Naive thymus-derived CD4-positive, alpha-beta T cell (primary cell): ENCODE results near the gene KIF5A. TPM values are rescaled to one million over a fixed set of nuclear protein-coding genes. Genes with fewer than 3 reads are reported as not detected.
A peak's percentile ranks its signal among the peaks of the same experiment; 100 is the strongest.
"Not testable (repeated sequence)": the region's sequence is repeated elsewhere in the genome, so short reads cannot be mapped to it uniquely, and the experiment has no call there.

Source experiments
- ATAC-seq: fragments of 150-1000 bp; cut with Tn5 transposase; 2 replicates; pipeline ENCODE4 v1.10.0; 2021; ENCODE audit warnings: mild to moderate bottlenecking, moderate library complexity
- CTCF ChIA-PET: fragments of 350-600 bp; sonication (Branson Sonifier 250); formaldehyde crosslinking; loops from one replicate; lab custom pipeline; 2021; ENCODE audit warnings: antibody characterized with exemption; lab: Charles Lee
- POLR2A ChIA-PET: fragments of 350-600 bp; sonication (Branson Sonifier 250); formaldehyde crosslinking; loops from one replicate; lab custom pipeline; 2021; ENCODE audit warnings: antibody characterized with exemption, inconsistent platforms; lab: Charles Lee
- DNase-seq, 9 donors: peaks; one replicate each; pipeline versions ENCODE4 v3.0.0 to v3.0.0-alpha.2; 2020 to 2022; ENCODE audit warnings: mixed read lengths in 1 of 9
- H3K27ac ChIP-seq: one replicate; pipeline ENCODE4 v1.7.0; 2013; ENCODE audit warnings: mild to moderate bottlenecking, low read depth, low read length, moderate library complexity
- H3K27me3 ChIP-seq, 2 donors: one replicate each; pipeline ENCODE4 v1.7.0; 2013; ENCODE audit warnings: low read length in 2 of 2, mild to moderate bottlenecking in 2 of 2, moderate library complexity in 2 of 2; ENCODE audit not compliant: control insufficient read depth in 2 of 2, insufficient read depth in 2 of 2
- H3K36me3 ChIP-seq, 3 experiments: 1 replicate in 2 of 3; 2 replicates in 1 of 3; pipeline ENCODE4 v1.7.0; 2013; ENCODE audit warnings: low read length in 3 of 3, mild to moderate bottlenecking in 3 of 3, moderate library complexity in 1 of 3; ENCODE audit not compliant: insufficient read depth in 3 of 3, control insufficient read depth in 2 of 3
- H3K4me1 ChIP-seq, 2 donors: one replicate each; pipeline ENCODE4 v1.7.0; 2013; ENCODE audit warnings: low read length in 2 of 2, mild to moderate bottlenecking in 2 of 2, moderate library complexity in 1 of 2; ENCODE audit not compliant: control insufficient read depth in 2 of 2, insufficient read depth in 2 of 2
- H3K4me3 ChIP-seq: 2 replicates; pipeline ENCODE4 v1.7.0; 2013; ENCODE audit warnings: mild to moderate bottlenecking, low read length
- H3K9me3 ChIP-seq, 3 experiments: 1 replicate in 2 of 3; 2 replicates in 1 of 3; pipeline ENCODE4 v1.7.0; 2013; ENCODE audit warnings: low read length in 3 of 3; ENCODE audit not compliant: control insufficient read depth in 2 of 3
- H3K27ac Mint-ChIP-seq, 9 donors: one replicate each; pipeline ENCODE4 v1.8.0; 2020 to 2022; ENCODE audit warnings: mixed read lengths in 9 of 9, mild to moderate bottlenecking in 8 of 9, moderate library complexity in 5 of 9, inconsistent platforms in 2 of 9
- H3K27me3 Mint-ChIP-seq, 5 donors: one replicate each; pipeline ENCODE4 v1.8.0; 2021 to 2022; ENCODE audit warnings: mixed read lengths in 5 of 5, mild to moderate bottlenecking in 1 of 5
- H3K36me3 Mint-ChIP-seq, 5 donors: one replicate each; pipeline ENCODE4 v1.8.0; 2020 to 2022; ENCODE audit warnings: mixed read lengths in 5 of 5, mild to moderate bottlenecking in 3 of 5, inconsistent platforms in 1 of 5
- H3K4me1 Mint-ChIP-seq, 7 donors: one replicate each; pipeline ENCODE4 v1.8.0; 2020 to 2022; ENCODE audit warnings: mixed read lengths in 7 of 7, mild to moderate bottlenecking in 3 of 7, inconsistent platforms in 1 of 7
- H3K4me3 Mint-ChIP-seq, 10 donors: one replicate each; pipeline ENCODE4 v1.8.0; 2020 to 2022; ENCODE audit warnings: mild to moderate bottlenecking in 10 of 10, mixed read lengths in 10 of 10, moderate library complexity in 6 of 10, inconsistent platforms in 2 of 10
- H3K9me3 Mint-ChIP-seq, 11 donors: one replicate each; pipeline ENCODE4 v1.8.0; 2020 to 2022; ENCODE audit warnings: mixed read lengths in 11 of 11, mild to moderate bottlenecking in 4 of 11, inconsistent platforms in 1 of 11, moderate library complexity in 1 of 11
- intact Hi-C, 2 donors: fragments of 100-400 bp; cut with micrococcal nuclease; formaldehyde crosslinking; loops; one replicate each; pipeline ENCODE4 v1.15.1; 2023
- polyA plus RNA-seq, 2 donors: library from polyadenylated mRNA; unstranded; fragments of 300-500 nt; fragmentation: Illumina TruSeq; gene quantifications; one replicate each; pipeline ENCODE4 v1.2.3, GENCODE V29; 2021
- total RNA-seq, 6 experiments: library from RNA in 5 of 6; stranded (reverse) in 5 of 6; gene quantifications; 1 replicate in 5 of 6; 2 replicates in 1 of 6; pipeline ENCODE4 v1.2.3 and lab custom pipeline; 2021 to 2026

The KIF5A gene
- total and polyA plus RNA-seq, 7 experiments from 2014 or later: 0.06 to 1.7 (median 1.0) TPM

GRCh38 chr12:57515408-57515933 is 34.4 kb upstream of the KIF5A start:
- Histone ChIP-seq H3K27me3 (no peaks in the 10 kb centered on the region), H3K9me3 (no peaks in the 10 kb centered on the region), H3K36me3 (peaks cover 20 to 70% (median 27%) of the 10 kb centered on the region in 3 experiments), H3K4me3 (no peak overlapping the region), H3K27ac (peak overlapping the region; percentile 2), H3K4me1 (peaks cover 9 to 15% of the 10 kb centered on the region in 2 donors)
- Mint-ChIP-seq H3K4me3 (no peak overlapping the region), H3K9me3 (peaks cover 0 to 9% (median 0%) of the 10 kb centered on the region in 11 donors), H3K27me3 (peaks cover 0 to 2% (median 0%) of the 10 kb centered on the region in 5 donors), H3K36me3 (peaks cover 5 to 46% (median 33%) of the 10 kb centered on the region in 5 donors), H3K4me1 (peaks cover 22 to 44% (median 27%) of the 10 kb centered on the region in 7 donors), H3K27ac (peak overlapping the region in 5 of 9 donors; percentile 4 to 60 (median 49))
- ATAC-seq (no peak), DNase-seq (no peak)
- ChIA-PET POLR2A (interaction anchor here (1.0 to 3.4 kb wide), 6 partner anchors 9 to 38 kb away, joined by 3 to 16 read pairs (median 8); partner anchors contain the start of gene ARHGAP9), CTCF (no interaction called here)
- intact Hi-C loops: no loop called here

GRCh38 chr12:57515934-57516541 is 33.8 kb upstream of the KIF5A start:
- H3K4me3 Mint-ChIP-seq: no peak overlapping the region

GRCh38 chr12:57516617-57517153 is 33.2 kb upstream of the KIF5A start:
- intact Hi-C loops: no loop called here
- DNase-seq (no peak), ATAC-seq (no peak)
- H3K27ac Mint-ChIP-seq: peak overlapping the region in 7 of 9 donors; percentile 4 to 99 (median 64)
- H3K27me3 Mint-ChIP-seq: peaks cover 0 to 4% (median 0%) of the 10 kb centered on the region in 5 donors
- no peaks in the 10 kb centered on the region for H3K27me3 ChIP-seq
- peaks cover 25 to 56% (median 38%) of the 10 kb centered on the region in 7 donors for H3K4me1 Mint-ChIP-seq
- CTCF ChIA-PET: no interaction called here
- peaks cover 19 to 59% (median 21%) of the 10 kb centered on the region in 3 experiments for H3K36me3 ChIP-seq
- peaks cover 5 to 46% (median 32%) of the 10 kb centered on the region in 5 donors for H3K36me3 Mint-ChIP-seq
- H3K4me1 ChIP-seq: peaks cover 19 to 24% of the 10 kb centered on the region in 2 donors
- no peak overlapping the region for H3K27ac ChIP-seq
- peaks cover 0 to 9% (median 0%) of the 10 kb centered on the region in 11 donors for H3K9me3 Mint-ChIP-seq
- no peak overlapping the region for H3K4me3 Mint-ChIP-seq
- POLR2A ChIA-PET: interaction anchor here (0.6 to 3.4 kb wide), 13 partner anchors 8 to 797 kb away, joined by 3 to 16 read pairs (median 4); partner anchors contain the start of genes ARHGAP9 and GLI1
- H3K4me3 ChIP-seq: no peak overlapping the region
- H3K9me3 ChIP-seq: no peaks in the 10 kb centered on the region

More at GRCh38 chr12:57515934-57516541, 33.8 kb upstream of the KIF5A start:
- ChIA-PET POLR2A (interaction anchor here (0.7 to 3.4 kb wide), 10 partner anchors 8 to 57 kb away, joined by 3 to 16 read pairs (median 4); partner anchors contain the start of genes ARHGAP9 and GLI1), CTCF (no interaction called here)
- ATAC-seq: no peak
- Histone ChIP-seq H3K27me3 (no peaks in the 10 kb centered on the region), H3K4me1 (peaks cover 13 to 17% of the 10 kb centered on the region in 2 donors), H3K36me3 (peaks cover 20 to 66% (median 27%) of the 10 kb centered on the region in 3 experiments), H3K27ac (peak overlapping the region; percentile 2), H3K4me3 (no peak overlapping the region), H3K9me3 (no peaks in the 10 kb centered on the region)
- intact Hi-C loops: no loop called here
- Mint-ChIP-seq H3K27ac (peak overlapping the region in 8 of 9 donors; percentile 32 to 70 (median 54)), H3K9me3 (peaks cover 0 to 9% (median 0%) of the 10 kb centered on the region in 11 donors), H3K36me3 (peaks cover 5 to 46% (median 33%) of the 10 kb centered on the region in 5 donors), H3K27me3 (peaks cover 0 to 4% (median 0%) of the 10 kb centered on the region in 5 donors), H3K4me1 (peaks cover 22 to 49% (median 32%) of the 10 kb centered on the region in 7 donors)
- no peak for DNase-seq

- DNase-seq (no peak), ATAC-seq (no peak)
- H3K27ac ChIP-seq: peak overlapping the region; percentile 9
- no peak overlapping the region for H3K4me3 ChIP-seq
- intact Hi-C loops: no loop called here
- H3K27me3 ChIP-seq: no peaks in the 10 kb centered on the region
- POLR2A ChIA-PET: interaction anchor here (0.5 to 3.4 kb wide), 10 partner anchors 13 to 798 kb away, joined by 3 to 16 read pairs (median 4); partner anchors contain the start of gene ARHGAP9
- peaks cover 14 to 54% (median 16%) of the 10 kb centered on the region in 3 experiments for H3K36me3 ChIP-seq
- H3K9me3 ChIP-seq: no peaks in the 10 kb centered on the region
- Mint-ChIP-seq H3K36me3 (peaks cover 5 to 42% (median 28%) of the 10 kb centered on the region in 5 donors), H3K4me3 (peak overlapping the region in 4 of 10 donors; percentile 38 to 68 (median 46)), H3K27me3 (peaks cover 0 to 6% (median 0%) of the 10 kb centered on the region in 5 donors), H3K9me3 (peaks cover 0 to 9% (median 0%) of the 10 kb centered on the region in 11 donors), H3K4me1 (peaks cover 28 to 58% (median 43%) of the 10 kb centered on the region in 7 donors), H3K27ac (peak overlapping the region in 7 of 9 donors; percentile 64 to 99 (median 72))
- CTCF ChIA-PET: no interaction called here
- peaks cover 23 to 29% of the 10 kb centered on the region in 2 donors for H3K4me1 ChIP-seq
Observed at GRCh38 chr12:57517187-57517586, 32.7 kb upstream of the KIF5A start.

- H3K4me1 Mint-ChIP-seq: peaks cover 28 to 60% (median 39%) of the 10 kb centered on the region in 7 donors
- H3K27me3 Mint-ChIP-seq, intact Hi-C loops, ATAC-seq, H3K9me3 Mint-ChIP-seq, H3K27me3 ChIP-seq, CTCF ChIA-PET, H3K9me3 ChIP-seq, H3K4me3 ChIP-seq, DNase-seq: not testable (repeated sequence)
- Histone ChIP-seq H3K27ac (peak overlapping the region; percentile 9), H3K36me3 (peaks cover 13 to 49% (median 16%) of the 10 kb centered on the region in 3 experiments), H3K4me1 (peaks cover 23 to 29% of the 10 kb centered on the region in 2 donors)
- peak overlapping the region in 6 of 10 donors; percentile 38 to 98 (median 51) for H3K4me3 Mint-ChIP-seq
- H3K27ac Mint-ChIP-seq: peak overlapping the region in 8 of 9 donors; percentile 55 to 99 (median 83)
- POLR2A ChIA-PET: interaction anchor here (0.5 to 3.4 kb wide), 7 partner anchors 12 to 291 kb away, joined by 3 to 16 read pairs (median 4); partner anchors contain the start of gene ARHGAP9
- H3K36me3 Mint-ChIP-seq: peaks cover 5 to 38% (median 23%) of the 10 kb centered on the region in 5 donors
Observed at GRCh38 chr12:57517718-57518117, 32.1 kb upstream of the KIF5A start.
